Endothelial cell of umbilical vein (primary cell): Measurements from ENCODE around the gene SLC12A7. TPM values are rescaled to one million over a fixed set of nuclear protein-coding genes. Genes with fewer than 3 reads are reported as not detected.

Source experiments
- BruUV-seq: library from RNA; stranded (reverse); fragments of 400-500 nt; replicated peaks from 2 replicates; lab custom pipeline; 2021; lab: Mats Ljungman, UMichigan
- CTCF ChIA-PET: fragments of 300-600, 350-600 bp; sonication (Branson Sonifier 250); formaldehyde crosslinking; loops from one replicate; lab custom pipeline; 2021; ENCODE audit warnings: antibody characterized with exemption, inconsistent platforms; lab: Charles Lee
- POLR2A ChIA-PET: fragments of 300-600, 350-600 bp; sonication (Branson Sonifier 250); formaldehyde crosslinking; loops from one replicate; lab custom pipeline; 2021; ENCODE audit warnings: antibody characterized with exemption, inconsistent platforms; lab: Charles Lee
- DNase-seq: peaks from one replicate; pipeline ENCODE4 v3.0.0-alpha.2; 2011; ENCODE audit warnings: low read depth, low spot score
- FAIRE-seq: peaks from 2 replicates; lab custom pipeline; 2011; peaks lifted over from hg19 to GRCh38; lab: Jason Lieb, UNC
- H2AFZ ChIP-seq: 2 replicates; pipeline ENCODE4 v1.6.0; 2012; ENCODE audit warnings: low read depth, low read length, control low read depth, inconsistent platforms
- H3K27ac ChIP-seq: 2 replicates; pipeline ENCODE4 v1.5.1; 2011; ENCODE audit warnings: low read depth, mild to moderate bottlenecking, control low read depth, low read length, moderate library complexity; ENCODE audit not compliant: insufficient read depth
- H3K27me3 ChIP-seq, 2 experiments: 2 replicates each; pipeline versions ENCODE4 v1.6.0 to v1.6.1; 2011; ENCODE audit warnings: low read length in 2 of 2, mixed read lengths in 1 of 2; ENCODE audit not compliant: control insufficient read depth in 2 of 2, insufficient read depth in 2 of 2
- H3K36me3 ChIP-seq, 2 experiments: 2 replicates in 1 of 2; 3 replicates in 1 of 2; pipeline ENCODE4 v1.5.1; 2011; ENCODE audit warnings: low read length in 2 of 2, mild to moderate bottlenecking in 1 of 2, moderate library complexity in 1 of 2; ENCODE audit not compliant: control insufficient read depth in 2 of 2, insufficient read depth in 2 of 2; ENCODE audit errors: extremely low read depth in 1 of 2
- H3K4me1 ChIP-seq: 3 replicates; pipeline ENCODE4 v1.5.1; 2011; ENCODE audit warnings: mild to moderate bottlenecking, low read length; ENCODE audit not compliant: control insufficient read depth, insufficient read depth; ENCODE audit errors: extremely low read depth
- H3K4me2 ChIP-seq: 2 replicates; pipeline ENCODE4 v1.6.1; 2011; ENCODE audit warnings: low read length, control low read depth, mixed read lengths; ENCODE audit not compliant: insufficient read depth
- H3K4me3 ChIP-seq, 3 experiments: fragments of 200-600 bp in 1 of 3; sonication (generic), shearing (Covaris generic) in 1 of 3; replicated peaks in 1 of 3; 2 replicates each; pipeline ENCODE4 v1.5.1; 2011 to 2016; ENCODE audit warnings: control low read depth in 3 of 3, low read length in 3 of 3, mild to moderate bottlenecking in 2 of 3, inconsistent platforms in 1 of 3, low read depth in 1 of 3, moderate library complexity in 1 of 3; ENCODE audit not compliant: insufficient read depth in 1 of 3
- H3K79me2 ChIP-seq: 2 replicates; pipeline ENCODE4 v1.6.0; 2012; ENCODE audit warnings: low read length, inconsistent platforms; ENCODE audit not compliant: control insufficient read depth, insufficient read depth
- H3K9ac ChIP-seq: replicated peaks from 2 replicates; pipeline ENCODE3; 2011; ENCODE audit warnings: low read length, control low read depth; ENCODE audit not compliant: insufficient read depth; ENCODE audit errors: extremely low read depth
- H3K9me1 ChIP-seq: replicated peaks from 3 replicates; pipeline ENCODE4 v1.6.0; 2011; ENCODE audit warnings: mild to moderate bottlenecking, low read length; ENCODE audit not compliant: control insufficient read depth, insufficient read depth; ENCODE audit errors: extremely low read depth
- H3K9me3 ChIP-seq: replicated peaks from 2 replicates; pipeline ENCODE4 v1.5.1; 2012; ENCODE audit warnings: low read length, inconsistent platforms; ENCODE audit not compliant: control insufficient read depth, insufficient read depth
- H4K20me1 ChIP-seq: replicated peaks from 2 replicates; pipeline ENCODE3; 2011; ENCODE audit warnings: mild to moderate bottlenecking, low read length; ENCODE audit not compliant: control insufficient read depth, insufficient read depth; ENCODE audit errors: extremely low read depth
- EZH2 ChIP-seq: IDR thresholded peaks from 2 replicates; pipeline ENCODE4 v1.6.1; 2012; ENCODE audit warnings: borderline replicate concordance, low read depth, mild to moderate bottlenecking, moderate library complexity, low read length, inconsistent platforms; ENCODE audit not compliant: severe bottlenecking
- FOS ChIP-seq: IDR thresholded peaks from 2 replicates; pipeline ENCODE4 v1.6.1; 2011; ENCODE audit warnings: mild to moderate bottlenecking, low read length, moderate library complexity, borderline replicate concordance; ENCODE audit not compliant: insufficient read depth
- GATA2 ChIP-seq: IDR thresholded peaks from 2 replicates; pipeline ENCODE4 v1.7.0; 2011; ENCODE audit warnings: low read depth, mild to moderate bottlenecking, moderate library complexity, mixed read lengths, low read length; ENCODE audit not compliant: insufficient read length, insufficient read depth
- JUN ChIP-seq: IDR thresholded peaks from 2 replicates; pipeline ENCODE4 v1.6.1; 2011; ENCODE audit warnings: borderline replicate concordance, low read depth; ENCODE audit not compliant: insufficient read length, insufficient read depth
- MAX ChIP-seq: IDR thresholded peaks from 2 replicates; pipeline ENCODE4 v1.6.1; 2011; ENCODE audit not compliant: insufficient read depth, insufficient read length
- MYC ChIP-seq: IDR thresholded peaks from one replicate; pipeline ENCODE4 v1.6.1; 2011; ENCODE audit warnings: mild to moderate bottlenecking, low read depth, low read length
- POLR2A ChIP-seq: IDR thresholded peaks from 2 replicates; pipeline ENCODE4 v1.6.1; 2012; ENCODE audit warnings: low read depth, mild to moderate bottlenecking, control low read depth, low read length
- POLR2AphosphoS5 ChIP-seq: IDR thresholded peaks from 2 replicates; pipeline ENCODE4 v1.6.1; 2012; ENCODE audit warnings: low read depth, mild to moderate bottlenecking, control low read depth, low read length, moderate library complexity; ENCODE audit not compliant: insufficient read depth
- dilution Hi-C: fragments of 300-500 bp; cut with MboI; formaldehyde crosslinking; loops from one replicate; pipeline ENCODE4 v1.15.0; 2019; ENCODE audit warnings: low sequenced_read_pairs; ENCODE audit not compliant: extremely low pct_ligation_motif_present
- intact Hi-C: fragments of 100-400 bp; cut with micrococcal nuclease; formaldehyde crosslinking; loops from one replicate; pipeline ENCODE4 v1.10.0; 2022
- polyA plus RNA-seq, 4 experiments: library from polyadenylated mRNA; depleted of rRNA in 3 of 4; stranded (reverse) in 3 of 4; unstranded in 1 of 4; fragments of >200 nt; gene quantifications; 2 replicates each; pipeline versions ENCODE4 v1.2.1 to v1.2.3, GENCODE V29; 2011 to 2012; ENCODE audit warnings: missing spikeins in 1 of 4
- total RNA-seq: library from RNA; stranded (reverse); gene quantifications from 2 replicates; pipeline ENCODE4 v1.2.3, GENCODE V29; 2021
- TF ChIP-seq, protein P1 (sequence below), 2 donors: IDR thresholded peaks; 1 replicate in 1 of 2; 2 replicates in 1 of 2; pipeline ENCODE4 v1.5.1; 2011; ENCODE audit warnings: low read length in 2 of 2, mild to moderate bottlenecking in 2 of 2, moderate library complexity in 2 of 2, control low read depth in 1 of 2, inconsistent platforms in 1 of 2, low read depth in 1 of 2; ENCODE audit not compliant: insufficient read depth in 1 of 2; ENCODE audit errors: extremely low read depth in 1 of 2

SLC12A7 gene
- total and polyA plus RNA-seq, 2 donors (not counting 3 experiments of a cell fraction or from before 2014, with no cell fraction given) = 16.4 to 38.8 TPM

GRCh38 chr5:1073239-1074102 lies 38.4 kb downstream of the SLC12A7 start:
- no peak for TF ChIP-seq JUN
- no peak for TF ChIP-seq MAX
- TF ChIP-seq GATA2 = no peak
- TF ChIP-seq POLR2A = no peak
- TF ChIP-seq MYC = no peak
- TF ChIP-seq, protein P1, sequence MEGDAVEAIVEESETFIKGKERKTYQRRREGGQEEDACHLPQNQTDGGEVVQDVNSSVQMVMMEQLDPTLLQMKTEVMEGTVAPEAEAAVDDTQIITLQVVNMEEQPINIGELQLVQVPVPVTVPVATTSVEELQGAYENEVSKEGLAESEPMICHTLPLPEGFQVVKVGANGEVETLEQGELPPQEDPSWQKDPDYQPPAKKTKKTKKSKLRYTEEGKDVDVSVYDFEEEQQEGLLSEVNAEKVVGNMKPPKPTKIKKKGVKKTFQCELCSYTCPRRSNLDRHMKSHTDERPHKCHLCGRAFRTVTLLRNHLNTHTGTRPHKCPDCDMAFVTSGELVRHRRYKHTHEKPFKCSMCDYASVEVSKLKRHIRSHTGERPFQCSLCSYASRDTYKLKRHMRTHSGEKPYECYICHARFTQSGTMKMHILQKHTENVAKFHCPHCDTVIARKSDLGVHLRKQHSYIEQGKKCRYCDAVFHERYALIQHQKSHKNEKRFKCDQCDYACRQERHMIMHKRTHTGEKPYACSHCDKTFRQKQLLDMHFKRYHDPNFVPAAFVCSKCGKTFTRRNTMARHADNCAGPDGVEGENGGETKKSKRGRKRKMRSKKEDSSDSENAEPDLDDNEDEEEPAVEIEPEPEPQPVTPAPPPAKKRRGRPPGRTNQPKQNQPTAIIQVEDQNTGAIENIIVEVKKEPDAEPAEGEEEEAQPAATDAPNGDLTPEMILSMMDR (IDR thresholded peaks at IDR 0.05; ENCODE audit: extremely low read depth in 1 of 2, insufficient read depth in 1 of 2, low read depth in 1 of 2, low read length in 2 of 2) = no peak
- TF ChIP-seq EZH2 = no peak
- no peak for TF ChIP-seq FOS
- no peak for TF ChIP-seq POLR2AphosphoS5
- no peak for FAIRE-seq
- H4K20me1 ChIP-seq = no peaks in the 10 kb centered on the region
- H3K9me3 ChIP-seq = no peaks in the 10 kb centered on the region
- H3K4me2 ChIP-seq = no peak overlapping the region
- DNase-seq = no peak
- BruUV-seq = no TSS peak
- intact Hi-C loops (no loop called here), dilution Hi-C loops (no loop called here)
- H3K9me1 ChIP-seq = no peaks in the 10 kb centered on the region
- H3K27me3 ChIP-seq = no peaks in the 10 kb centered on the region
- H3K36me3 ChIP-seq = peaks cover 0 to 25% of the 10 kb centered on the region in 2 experiments
- no peak overlapping the region for H3K4me3 ChIP-seq
- H3K4me1 ChIP-seq = no peaks in the 10 kb centered on the region
- no peaks in the 10 kb centered on the region for H3K79me2 ChIP-seq
- ChIA-PET CTCF (no interaction called here), POLR2A (no interaction called here)
- no peak overlapping the region for H3K27ac ChIP-seq
- no peak overlapping the region for H2AFZ ChIP-seq
- H3K9ac ChIP-seq = no peak overlapping the region
